GM21526 (cell line): Measurements from ENCODE around the gene NCOR2.

ENCODE experiments used
- ATAC-seq: cut with Tn5 transposase; IDR thresholded peaks from one replicate; pipeline ENCODE4 v1.9.1; 2021; ENCODE audit warnings: moderate library complexity; ENCODE audit not compliant: unreplicated experiment, low FRiP score

Gene NCOR2

DNA sequence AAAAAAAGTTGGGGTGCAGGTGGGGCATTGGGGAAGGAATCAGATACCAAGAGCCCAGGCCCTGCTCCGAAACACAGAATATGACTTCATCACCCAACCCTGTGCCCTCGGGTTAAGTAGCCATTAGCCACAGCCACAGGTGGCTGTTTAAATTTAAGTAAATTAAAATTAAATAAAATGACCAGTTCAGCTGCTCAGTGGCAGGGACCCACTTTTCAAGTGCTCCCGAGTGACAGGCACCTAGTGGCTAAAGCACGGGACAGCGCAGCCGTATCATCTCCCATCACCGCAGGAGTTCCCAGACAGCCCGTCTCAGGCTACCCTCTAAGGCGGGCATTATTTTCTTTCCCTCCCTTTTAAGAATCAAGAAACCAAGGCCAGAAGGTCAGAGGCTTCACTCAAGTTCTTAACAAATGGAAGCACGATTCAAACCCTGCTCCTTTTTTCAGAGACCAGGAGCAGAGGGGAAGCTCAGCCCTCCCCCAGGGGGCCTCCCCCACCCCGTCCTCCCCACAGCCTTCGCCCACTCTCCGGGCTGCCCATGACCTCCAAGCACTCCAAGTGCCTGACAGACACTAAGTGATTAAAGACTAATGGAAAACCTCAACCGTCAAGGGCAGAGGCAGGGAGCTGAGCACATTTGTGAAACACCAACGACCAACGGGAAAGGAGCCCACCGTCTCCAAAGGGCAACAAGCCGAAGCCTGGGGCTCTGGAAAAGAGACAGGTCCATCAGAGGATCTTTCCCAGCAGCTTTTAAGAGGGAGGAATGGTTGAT, 5.2 kb downstream of the NCOR2 start:
- no peak for ATAC-seq

DNA sequence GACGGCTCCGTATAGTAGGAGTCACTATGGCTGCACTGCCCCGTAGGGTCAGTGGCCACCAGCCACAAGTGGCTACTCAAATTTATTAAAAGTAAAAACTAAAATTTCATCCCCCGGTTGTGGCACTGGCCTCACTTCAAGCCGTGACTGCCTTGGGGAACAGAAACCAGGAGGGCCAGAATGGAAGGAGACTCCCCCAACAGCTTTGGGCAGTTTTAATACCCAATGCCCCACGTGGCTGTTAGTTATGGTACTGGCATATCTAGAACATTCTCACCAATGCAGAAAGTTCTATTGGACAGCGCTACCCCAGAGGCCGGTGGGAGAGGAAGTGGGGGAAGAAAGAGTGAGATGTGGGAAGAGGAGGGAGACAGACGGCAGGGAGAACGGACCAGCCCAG, 6.2 kb downstream of the NCOR2 start:
- ATAC-seq, result no peak

DNA sequence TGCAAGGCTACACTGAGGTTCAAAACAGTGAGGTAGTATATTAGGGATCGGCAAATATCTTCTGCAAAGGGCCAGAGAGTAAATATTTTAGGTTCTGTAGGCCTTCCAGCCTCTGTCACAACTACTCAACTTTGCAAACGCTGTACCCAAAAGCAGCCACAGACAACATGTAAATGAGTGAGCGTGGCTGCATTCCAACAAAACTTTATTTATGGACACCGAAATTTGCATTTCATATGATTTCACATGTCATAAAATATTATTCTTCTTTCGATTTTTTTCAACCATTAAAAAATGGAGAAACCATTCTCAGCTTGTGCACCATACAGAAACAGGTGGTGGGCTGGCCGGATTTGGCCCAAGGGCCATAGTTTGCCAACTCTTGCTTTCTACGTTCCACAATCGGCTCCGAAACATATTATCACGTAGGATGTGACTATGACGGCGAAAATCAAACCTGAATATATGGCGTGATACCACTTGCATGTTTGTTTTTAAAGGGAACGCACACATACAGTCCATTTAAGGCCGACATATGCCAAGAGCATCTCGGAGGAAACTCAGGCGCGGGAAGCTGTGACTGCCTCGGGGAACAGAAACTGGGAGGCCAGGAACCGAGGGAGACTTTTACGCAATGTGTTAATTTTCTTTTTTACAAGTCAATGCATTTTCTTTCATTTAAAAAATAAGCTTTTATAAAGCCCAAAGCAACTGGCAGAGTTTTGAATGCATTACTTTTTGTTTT, 7.1 kb downstream of the NCOR2 start:
- ATAC-seq, result no peak

DNA sequence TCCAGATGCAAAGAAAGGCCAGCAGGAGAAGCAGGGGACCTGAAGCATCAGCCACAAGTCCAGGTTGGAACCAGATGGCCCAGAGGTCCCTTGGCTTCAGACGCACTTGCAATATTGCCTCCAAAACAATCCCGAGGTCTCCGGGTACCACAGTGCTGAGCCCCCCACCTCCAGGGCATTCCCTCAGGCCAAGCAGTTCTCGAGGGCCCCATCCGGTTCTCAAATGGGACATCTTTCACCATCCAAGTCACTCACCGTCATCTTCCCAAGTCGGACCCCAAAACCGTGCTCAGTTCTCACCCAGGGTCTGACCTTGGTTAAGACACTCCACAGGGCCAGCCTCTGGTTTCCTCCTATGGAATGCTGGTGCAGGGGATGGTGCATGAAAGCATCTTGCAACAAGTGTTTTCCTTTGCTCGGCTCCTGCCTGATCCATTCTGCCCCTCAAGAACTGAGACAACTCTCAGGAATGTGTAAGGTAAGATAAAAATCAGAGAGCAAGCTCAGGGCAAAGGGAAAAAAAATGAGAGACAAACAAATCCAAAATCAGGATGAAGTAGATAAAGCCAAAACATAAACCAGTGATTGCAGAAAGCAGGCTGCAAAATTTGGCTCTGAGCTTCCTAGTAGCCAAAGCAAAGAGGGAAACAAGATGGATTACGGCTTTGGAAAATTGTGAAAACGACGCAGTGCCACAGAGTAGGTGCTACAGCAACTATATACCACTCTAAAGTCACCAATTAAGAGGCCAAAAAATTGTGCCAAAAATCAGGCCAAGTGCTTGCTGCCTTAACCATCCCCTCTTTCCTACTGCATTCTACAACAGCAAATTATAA, 8.0 kb downstream of the NCOR2 start:
- no peak for ATAC-seq

DNA sequence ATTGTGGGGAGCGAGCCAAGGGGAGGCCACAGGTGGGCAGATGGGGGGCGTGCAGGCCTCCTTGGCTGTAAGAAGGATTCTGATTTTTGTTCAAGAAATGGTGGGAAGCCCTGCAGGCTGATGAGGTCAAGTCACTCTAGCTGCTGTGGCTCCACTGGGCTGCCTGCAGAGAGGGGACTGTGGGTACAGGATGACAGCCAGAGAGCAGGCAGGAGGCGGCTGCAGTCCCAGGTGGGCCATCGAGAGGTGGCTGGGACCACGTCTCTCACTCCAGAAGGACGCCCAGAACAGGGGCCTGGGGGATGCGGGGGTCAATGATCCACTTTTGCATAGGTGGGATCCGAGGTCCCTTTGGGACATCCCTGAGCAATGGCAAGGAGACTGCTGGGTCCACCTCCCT, 9.1 kb downstream of the NCOR2 start:
- ATAC-seq, result no peak

DNA sequence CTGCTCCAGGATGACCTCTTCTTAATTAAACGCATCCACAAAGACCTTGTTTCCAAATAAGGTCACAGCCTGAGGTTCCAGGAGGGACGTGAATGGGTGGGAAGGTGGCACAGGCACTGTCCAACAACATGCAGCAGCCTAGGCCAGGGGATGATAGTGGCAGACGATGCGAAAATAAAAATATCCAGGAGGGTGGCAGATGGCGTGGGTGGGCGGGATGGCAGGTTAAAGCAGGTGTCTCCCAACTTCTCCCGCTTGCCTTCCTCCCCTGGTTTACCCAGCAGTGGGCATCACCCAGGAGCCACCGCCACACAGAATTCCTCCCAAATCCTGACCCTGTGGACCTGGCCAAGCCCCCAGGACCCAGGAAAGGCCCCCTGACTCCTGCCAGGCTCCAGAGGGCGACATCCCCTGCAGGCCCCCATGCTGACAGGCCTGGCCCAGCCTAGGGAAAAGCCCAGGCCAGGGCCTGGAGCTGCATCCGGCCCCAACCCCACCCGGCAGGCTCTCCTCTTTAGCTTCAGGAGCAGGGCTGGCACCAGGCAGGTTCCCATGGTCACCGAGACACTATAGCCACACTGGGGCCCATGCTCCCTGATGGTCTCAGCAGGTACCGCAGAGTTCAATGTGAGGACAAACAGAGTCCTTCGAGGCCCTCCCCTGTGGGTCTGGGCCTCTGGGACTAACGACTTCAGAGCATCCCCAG, 9.7 kb downstream of the NCOR2 start:
- no peak for ATAC-seq

DNA sequence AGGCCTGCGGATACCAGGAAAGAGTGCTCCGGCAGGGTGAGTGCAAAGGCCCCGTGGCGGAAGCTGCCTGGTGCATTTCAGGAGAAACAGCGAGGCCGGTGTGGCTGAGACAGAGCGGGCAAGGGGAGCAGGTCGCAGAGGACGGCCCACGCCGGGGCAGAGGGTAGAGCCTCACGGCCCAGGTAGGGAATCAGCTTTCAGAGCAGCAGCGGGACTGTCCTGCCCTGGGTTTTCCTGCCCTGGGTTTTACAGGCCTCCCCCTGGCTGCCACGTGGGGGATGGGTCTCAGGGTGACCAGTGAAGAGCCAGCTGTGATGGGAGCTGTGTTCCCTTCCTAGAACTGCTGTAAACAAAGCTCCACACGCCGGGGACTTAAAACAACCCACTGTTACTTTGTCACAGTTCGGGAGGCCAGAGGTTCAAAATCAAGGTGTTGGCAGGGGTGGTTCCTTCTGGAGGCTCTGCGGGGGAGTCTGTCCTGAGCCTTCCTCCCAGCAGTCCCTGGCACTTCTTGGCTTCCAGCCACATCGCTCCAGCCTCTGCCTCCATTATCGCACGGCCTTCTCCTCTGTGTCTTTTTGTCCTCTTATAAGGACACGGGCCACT, 10.4 kb downstream of the NCOR2 start:
- ATAC-seq, result no peak

DNA sequence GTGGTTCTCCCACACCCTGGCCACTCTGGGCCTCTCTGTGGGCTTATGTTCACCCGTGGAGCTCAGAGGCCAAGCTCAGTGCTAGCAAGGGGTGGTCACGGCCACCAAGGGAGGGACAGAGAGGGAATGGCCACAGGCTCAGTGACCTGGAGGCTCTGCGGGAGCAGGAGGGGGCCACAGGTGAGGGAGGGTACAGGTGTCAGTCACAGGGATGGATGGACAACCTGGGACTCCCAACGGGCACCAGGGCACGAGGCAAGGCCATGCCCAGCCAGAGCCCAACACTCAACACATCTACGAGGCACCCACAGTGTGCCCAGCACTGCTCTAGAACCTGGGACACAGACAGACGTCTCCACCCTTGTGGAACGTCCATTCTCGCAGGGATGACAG, 11.3 kb downstream of the NCOR2 start:
- no peak for ATAC-seq

DNA sequence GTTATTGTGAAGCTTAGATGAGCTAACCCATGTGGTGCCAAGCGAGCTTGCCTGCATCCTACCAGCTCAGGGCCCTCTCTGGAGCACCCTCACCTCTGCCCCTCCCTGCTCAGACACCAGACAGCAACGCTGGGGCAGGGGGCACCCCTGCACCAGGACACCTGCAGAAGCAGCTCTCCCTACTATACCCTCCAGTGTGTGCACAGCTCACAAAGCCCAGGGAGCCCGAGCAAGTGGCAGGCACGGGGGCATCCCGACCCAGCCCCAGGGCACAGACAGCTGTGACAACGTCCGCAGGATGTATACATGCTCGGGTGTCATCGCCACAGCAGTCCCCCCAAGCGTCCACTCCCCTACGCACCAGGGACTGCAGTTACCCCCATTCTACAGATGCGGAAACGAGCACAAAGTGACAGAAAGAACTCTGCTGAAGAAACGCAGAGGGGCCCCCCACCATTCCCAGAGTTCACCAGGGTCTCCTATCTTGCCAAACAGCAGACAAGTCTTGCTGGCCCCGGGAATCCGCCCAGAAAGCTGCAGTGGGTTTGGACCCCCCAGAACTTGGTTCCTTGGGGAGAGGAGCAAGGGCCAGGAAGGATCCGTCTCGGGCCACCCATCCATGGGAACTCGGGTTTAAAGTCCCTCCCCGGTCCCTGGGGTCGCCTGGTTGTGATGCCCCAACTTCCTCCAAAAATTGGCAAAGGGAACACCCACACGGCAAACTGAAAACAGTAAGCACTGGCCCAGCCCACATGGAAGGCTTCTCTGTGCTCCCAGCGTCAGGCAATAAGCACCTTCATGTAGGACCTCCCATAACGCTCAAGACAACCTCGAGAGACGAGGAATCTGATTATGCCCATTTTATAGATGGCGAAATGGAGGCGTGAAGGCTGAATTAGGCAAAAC, 12.0 kb downstream of the NCOR2 start:
- no peak for ATAC-seq

DNA sequence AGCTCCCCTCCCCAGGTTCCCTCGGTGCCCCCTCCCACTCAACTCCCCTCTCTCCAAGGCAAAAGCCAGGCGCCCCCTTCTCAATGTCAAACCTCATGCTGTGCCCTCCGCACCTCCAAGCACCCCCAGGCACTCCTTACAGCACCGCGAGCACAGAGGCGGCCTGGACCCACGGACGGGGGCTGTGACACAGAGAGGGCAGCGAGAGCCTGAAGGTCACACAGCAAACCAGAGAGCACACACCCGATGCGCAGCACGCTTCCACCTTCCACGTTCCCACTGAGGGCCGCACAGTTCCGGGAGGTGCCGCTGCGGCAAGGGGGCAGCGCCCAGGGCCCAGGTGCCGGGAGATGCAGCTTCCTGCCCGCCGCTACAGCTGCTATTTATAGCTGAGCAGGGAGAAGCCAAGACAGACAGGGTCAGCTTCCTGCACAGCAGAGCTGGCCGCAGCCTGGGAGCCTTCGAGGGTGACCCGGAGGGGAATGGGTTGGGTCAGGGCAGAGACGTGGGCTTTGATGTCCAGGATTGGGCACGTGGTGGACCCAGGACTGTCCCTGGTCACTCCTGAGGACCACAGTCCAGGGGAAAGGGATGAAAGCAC, 12.9 kb downstream of the NCOR2 start:
- no peak for ATAC-seq

DNA sequence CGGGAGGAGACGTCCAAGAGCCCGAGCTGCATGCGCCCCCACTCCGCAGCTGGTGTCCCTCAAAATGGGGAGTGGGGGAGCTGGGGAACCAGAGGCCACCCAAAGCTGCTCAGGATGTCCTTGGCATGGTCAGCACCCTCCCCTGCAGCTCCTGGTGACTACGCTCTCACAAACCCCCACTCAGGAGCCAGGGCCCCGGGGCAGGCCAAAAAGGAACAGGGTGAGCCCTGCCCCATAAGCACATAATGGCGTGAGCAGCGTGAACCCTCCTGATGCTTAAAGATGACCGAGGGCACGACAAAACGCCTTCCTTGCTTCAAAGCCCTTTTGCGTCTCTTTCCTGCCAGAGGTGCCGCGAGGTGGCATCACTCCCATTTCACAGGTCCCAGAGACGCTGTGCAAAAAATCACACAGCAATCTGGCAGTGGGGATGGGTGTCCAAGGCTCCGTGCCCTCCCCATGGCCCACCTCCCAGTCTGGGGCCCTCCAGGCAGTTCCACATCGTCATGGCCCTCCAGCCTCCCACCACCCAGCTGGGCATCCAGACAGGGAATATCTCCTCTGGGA, 13.5 kb downstream of the NCOR2 start:
- no peak for ATAC-seq

DNA sequence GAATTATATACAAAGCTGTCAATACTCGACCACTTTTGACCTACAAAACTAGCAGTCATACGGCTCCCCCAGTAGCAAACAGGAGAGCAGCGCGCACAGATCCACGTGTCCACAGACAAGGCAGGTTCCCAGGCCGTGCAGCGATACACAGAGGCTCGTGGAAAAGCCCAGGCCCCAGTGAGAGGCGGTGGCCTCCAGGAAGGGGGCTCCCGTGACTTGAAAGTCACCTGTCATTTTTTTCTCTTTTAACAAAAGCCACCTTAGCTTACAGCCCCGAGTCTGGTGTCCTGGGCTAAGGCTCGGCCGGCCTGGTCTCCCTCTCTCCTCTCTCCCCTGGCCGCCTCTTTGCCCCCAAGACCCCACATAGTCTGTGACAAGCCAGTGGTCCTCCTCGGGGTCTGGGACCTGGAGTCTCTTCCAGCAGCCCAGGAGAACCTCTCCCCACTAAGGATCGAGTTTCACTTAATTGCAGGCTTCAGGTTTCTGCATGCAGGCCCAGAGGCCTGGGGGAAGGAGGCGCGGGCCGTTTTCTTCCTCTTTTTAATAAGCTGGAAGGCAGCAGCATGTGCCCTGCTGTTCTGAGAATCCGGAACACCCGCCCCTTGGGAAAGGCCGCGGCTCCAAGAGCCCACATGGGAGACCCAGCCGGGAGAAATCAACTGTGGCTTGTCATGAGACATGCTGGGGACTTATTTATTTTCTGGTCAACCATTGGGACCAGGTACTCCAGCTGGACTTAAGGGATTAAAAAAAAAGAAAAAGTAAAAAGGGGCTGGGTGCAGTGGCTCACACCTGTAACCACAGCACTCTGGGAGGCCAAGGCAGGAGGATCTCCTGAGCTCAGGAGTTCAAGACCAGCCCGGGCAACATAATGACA, 15.9 kb downstream of the NCOR2 start:
- ATAC-seq, result no peak

DNA sequence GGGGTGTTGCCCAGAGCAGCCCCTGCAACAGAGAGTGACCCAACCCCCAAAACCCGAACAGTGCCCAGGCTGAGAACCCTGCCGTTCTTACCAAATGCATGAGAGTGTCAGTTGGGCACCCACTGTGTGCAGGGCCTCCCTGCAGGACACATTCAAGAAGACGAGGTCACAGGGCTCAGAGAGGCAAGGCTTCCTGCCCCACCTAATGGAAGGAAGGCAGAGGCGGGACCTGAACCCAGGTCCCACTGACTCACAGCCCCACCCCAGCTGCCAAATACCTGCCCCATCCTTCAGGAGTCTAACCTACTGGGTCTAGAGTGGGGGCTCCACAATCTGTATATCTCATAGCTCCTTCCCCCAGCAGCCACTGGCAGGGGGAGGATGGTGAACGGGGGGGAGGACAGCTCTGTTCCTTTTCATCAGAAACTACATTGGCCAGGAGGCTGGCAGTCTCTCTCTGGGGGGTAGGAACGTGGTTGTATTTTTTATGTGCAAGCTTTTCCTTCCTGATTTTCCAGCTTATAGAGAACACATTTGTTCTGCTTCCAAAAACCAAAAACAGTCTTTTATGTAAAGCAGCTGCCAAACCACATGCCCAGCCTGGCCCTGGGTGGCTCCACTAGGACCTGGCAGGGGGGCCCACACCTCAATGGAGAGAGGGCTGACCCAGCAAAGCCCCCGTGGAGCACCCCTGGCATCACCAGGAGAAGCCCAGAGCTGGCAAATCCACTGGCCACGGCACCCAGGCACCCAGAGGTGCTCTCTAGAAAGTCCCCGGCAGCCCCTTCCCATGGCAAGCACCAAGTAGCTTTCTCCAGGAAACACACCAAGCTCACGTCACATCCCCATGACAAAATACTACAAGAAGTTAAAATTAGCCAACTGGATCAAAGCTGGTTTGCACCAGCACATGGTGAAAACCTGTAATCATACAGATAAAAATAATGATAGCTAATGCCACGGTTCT, 17.0 kb downstream of the NCOR2 start:
- ATAC-seq, result no peak

DNA sequence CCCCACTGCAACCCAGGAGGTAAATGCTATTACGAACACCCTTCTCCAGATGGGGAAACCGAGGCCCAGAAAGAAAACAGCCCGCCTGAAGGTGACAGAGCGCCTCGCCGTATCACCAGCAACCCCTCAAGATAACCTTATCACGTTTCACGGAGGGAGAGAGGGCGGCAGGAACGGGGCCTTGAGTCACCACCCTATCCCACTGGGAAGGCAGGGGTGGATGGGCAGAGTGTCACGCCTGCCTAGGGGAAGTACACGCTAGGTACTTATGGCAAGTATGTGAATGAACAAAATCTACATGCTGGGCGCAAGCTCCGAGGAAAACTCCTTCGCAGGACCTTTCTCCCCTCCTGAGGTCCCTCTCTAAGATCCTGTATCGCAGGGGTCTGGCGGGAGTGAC, 17.8 kb downstream of the NCOR2 start:
- no peak for ATAC-seq

DNA sequence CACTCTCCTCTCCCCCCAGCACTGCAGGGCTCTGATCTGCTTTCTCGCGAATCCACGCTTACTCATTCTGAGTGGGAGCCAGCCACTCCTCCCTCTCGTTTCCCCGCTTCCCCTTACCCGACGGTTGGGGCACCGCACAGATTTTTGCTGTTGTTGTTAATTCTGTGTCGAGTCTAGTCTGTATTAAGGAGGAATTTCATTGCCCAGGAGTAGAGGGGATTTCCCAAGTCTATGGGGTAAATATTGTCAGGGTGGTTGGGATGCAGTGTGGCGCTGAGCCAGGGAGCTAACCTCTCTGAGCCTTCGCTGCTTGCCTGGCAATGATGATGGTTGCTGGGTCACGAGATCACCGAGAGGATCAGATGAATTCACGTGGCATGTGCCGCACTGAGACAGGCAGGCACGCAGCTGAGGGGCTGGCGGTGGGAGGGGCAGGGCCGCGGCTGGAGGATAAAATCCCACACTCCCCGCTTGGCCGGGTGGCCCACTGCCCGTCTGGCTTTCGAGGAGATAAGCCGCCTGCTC, 18.5 kb downstream of the NCOR2 start:
- ATAC-seq, result no peak

DNA sequence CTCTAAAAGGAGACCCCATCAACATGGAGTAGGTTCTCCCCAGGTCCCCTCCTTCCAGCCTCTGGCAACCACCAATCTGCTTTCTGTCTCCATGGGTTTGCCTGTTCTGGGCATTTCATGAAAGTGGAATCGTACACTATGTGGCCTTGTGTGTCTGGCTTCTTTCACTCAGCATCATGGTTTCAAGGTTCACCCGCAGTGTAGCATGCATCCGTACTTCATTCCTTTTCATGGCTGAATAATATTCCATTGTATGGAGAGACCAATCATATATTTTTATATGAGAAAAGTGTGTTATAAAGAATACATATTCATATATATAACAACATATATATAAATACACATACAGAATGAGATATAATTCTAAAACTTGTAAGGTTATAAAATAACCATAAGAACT, 19.8 kb downstream of the NCOR2 start:
- ATAC-seq, result no peak
